B cell (primary cell): ENCODE measurements around the gene LRRC4B. TPM values are rescaled to one million over a fixed set of nuclear protein-coding genes. Genes with fewer than 3 reads are reported as not detected.
"Not testable (repeated sequence)": the region's sequence is repeated elsewhere in the genome, so short reads cannot be mapped to it uniquely, and the experiment has no call there.

Experiments
- ATAC-seq: fragments of 200-7000 bp; cut with Tn5 transposase; one replicate; pipeline ENCODE4 v1.10.0; 2021; ENCODE audit warnings: low read depth, mild to moderate bottlenecking, moderate number of reproducible peaks, moderate library complexity
- CTCF ChIA-PET: fragments of 350-600 bp; sonication (Branson Sonifier 250); formaldehyde crosslinking; loops from one replicate; lab custom pipeline; 2021; ENCODE audit warnings: antibody characterized with exemption, inconsistent platforms; lab: Charles Lee
- POLR2A ChIA-PET: fragments of 350-600 bp; sonication (Branson Sonifier 250); formaldehyde crosslinking; loops from one replicate; lab custom pipeline; 2021; ENCODE audit warnings: antibody characterized with exemption; lab: Charles Lee
- DNase-seq: peaks from one replicate; pipeline ENCODE4 v3.0.0; 2013
- H2AFZ ChIP-seq: 2 replicates; pipeline ENCODE4 v1.6.1; 2012; ENCODE audit warnings: mild to moderate bottlenecking, low read depth, low read length; ENCODE audit not compliant: insufficient read depth, poor library complexity, severe bottlenecking
- H3K27ac ChIP-seq, 2 donors: 1 replicate in 1 of 2; 2 replicates in 1 of 2; pipeline ENCODE4 v1.5.1; 2012 to 2013; ENCODE audit warnings: low read length in 2 of 2, mild to moderate bottlenecking in 2 of 2, moderate library complexity in 1 of 2
- H3K27me3 ChIP-seq, 4 experiments: fragments of 200-600 bp in 1 of 4; sonication (generic) in 1 of 4; replicated peaks in 1 of 4; 1 replicate in 2 of 4; 2 replicates in 2 of 4; pipeline versions ENCODE4 v1.6.1 to v1.7.0; 2013 to 2016; ENCODE audit warnings: low read length in 3 of 4, mild to moderate bottlenecking in 2 of 4, mixed read lengths in 1 of 4, moderate library complexity in 1 of 4; ENCODE audit not compliant: insufficient read depth in 4 of 4, control insufficient read depth in 3 of 4; ENCODE audit errors: control extremely low read depth in 1 of 4
- H3K36me3 ChIP-seq, 2 experiments: replicated peaks in 1 of 2; 1 replicate in 1 of 2; 2 replicates in 1 of 2; pipeline versions ENCODE4 v1.6.1 to v1.7.1; 2013; ENCODE audit warnings: low read length in 1 of 2; ENCODE audit not compliant: insufficient read depth in 2 of 2, control insufficient read depth in 1 of 2; ENCODE audit errors: control extremely low read depth in 1 of 2, extremely low read depth in 1 of 2
- H3K4me1 ChIP-seq, 2 donors: fragments of 200-600 bp in 1 of 2; sonication (generic) in 1 of 2; 1 replicate in 1 of 2; 2 replicates in 1 of 2; pipeline versions ENCODE4 v1.5.1 to v1.6.1; 2013 to 2017; ENCODE audit warnings: low read length in 2 of 2; ENCODE audit not compliant: control insufficient read depth in 2 of 2, insufficient read depth in 2 of 2
- H3K4me2 ChIP-seq: replicated peaks from 2 replicates; pipeline ENCODE3; 2012; ENCODE audit warnings: mild to moderate bottlenecking, low read depth, low read length; ENCODE audit not compliant: poor library complexity, severe bottlenecking
- H3K4me3 ChIP-seq, 5 experiments: fragments of 200-600 bp in 1 of 5; sonication (generic) in 1 of 5; 1 replicate in 3 of 5; 2 replicates in 2 of 5; pipeline versions ENCODE4 v1.5.1 to v1.7.0; 2011 to 2016; ENCODE audit warnings: low read length in 4 of 5, mild to moderate bottlenecking in 4 of 5, low read depth in 2 of 5, control low read depth in 1 of 5, moderate library complexity in 1 of 5; ENCODE audit not compliant: insufficient read depth in 1 of 5; ENCODE audit errors: control extremely low read depth in 1 of 5, extremely low read depth in 1 of 5
- H3K79me2 ChIP-seq: fragments of 200-600 bp; sonication (generic); one replicate; pipeline ENCODE4 v1.6.0; 2016; ENCODE audit warnings: low read length; ENCODE audit not compliant: control insufficient read depth, insufficient read depth
- H3K9ac ChIP-seq: fragments of 200-600 bp; sonication (generic); 2 replicates; pipeline ENCODE4 v1.6.1; 2017; ENCODE audit warnings: mild to moderate bottlenecking, low read length, moderate library complexity
- H3K9me3 ChIP-seq, 3 donors: one replicate each; pipeline versions ENCODE4 v1.6.1 to v1.7.1; 2013; ENCODE audit warnings: low read length in 2 of 3; ENCODE audit not compliant: control insufficient read depth in 2 of 3, insufficient read depth in 1 of 3; ENCODE audit errors: control extremely low read depth in 1 of 3
- H4K20me1 ChIP-seq: 2 replicates; pipeline ENCODE4 v1.6.0; 2012; ENCODE audit warnings: mild to moderate bottlenecking, low read length; ENCODE audit not compliant: insufficient read depth, control insufficient read depth, poor library complexity, severe bottlenecking
- H3K27ac Mint-ChIP-seq: one replicate; pipeline ENCODE4 v1.8.0; 2021; ENCODE audit warnings: mixed read lengths
- H3K27me3 Mint-ChIP-seq: one replicate; pipeline ENCODE4 v1.8.0; 2021; ENCODE audit warnings: mixed read lengths
- H3K4me1 Mint-ChIP-seq: one replicate; pipeline ENCODE4 v1.8.0; 2021; ENCODE audit warnings: mixed read lengths
- H3K4me3 Mint-ChIP-seq: one replicate; pipeline ENCODE4 v1.8.0; 2021; ENCODE audit warnings: mixed read lengths
- H3K9me3 Mint-ChIP-seq: one replicate; pipeline ENCODE4 v1.8.0; 2022; ENCODE audit warnings: mixed read lengths; ENCODE audit not compliant: insufficient read depth
- CTCF ChIP-seq: fragments of 200-600 bp; IDR thresholded peaks from one replicate; pipeline ENCODE4 v1.8.0; 2022; ENCODE audit warnings: antibody characterized with exemption, mild to moderate bottlenecking
- EZH2 ChIP-seq: IDR thresholded peaks from 2 replicates; pipeline ENCODE4 v1.6.1; 2012; ENCODE audit warnings: borderline replicate concordance, low read depth, mild to moderate bottlenecking, moderate library complexity, low read length; ENCODE audit not compliant: insufficient read depth, poor library complexity, severe bottlenecking
- WGBS: methylation state at CpG from one replicate; pipeline ENCODE4 v1.1.5; 2013; ENCODE audit warnings: missing lambda C conversion rate; ENCODE audit not compliant: insufficient coverage; 5-methylcytosine and 5-hydroxymethylcytosine counted together
- intact Hi-C: fragments of 100-400 bp; cut with micrococcal nuclease; formaldehyde crosslinking; loops from one replicate; pipeline ENCODE4 v1.10.0; 2022
- polyA plus RNA-seq: library from polyadenylated mRNA; depleted of rRNA; stranded (reverse); fragments of >200 nt; gene quantifications from 2 replicates; pipeline ENCODE4 v1.2.3, GENCODE V29; 2012
- total RNA-seq, 2 donors: library from RNA; stranded (reverse); fragments of 120-200 nt in 1 of 2; gene quantifications; 1 replicate in 1 of 2; 2 replicates in 1 of 2; pipeline versions ENCODE4 v1.2.3 to v1.2.4, GENCODE V29; 2013 to 2022

Gene LRRC4B
- total and polyA plus RNA-seq, 2 donors (not counting 1 experiment from before 2014, with no cell fraction given) = 0.03 TPM; not detected in 1

- DNase-seq (no peak), ATAC-seq (no peak)
- Mint-ChIP-seq H3K27ac (peak overlapping the region; percentile 94), H3K4me3 (peak overlapping the region; percentile 99), H3K4me1 (peaks cover 29% of the 10 kb centered on the region), H3K27me3 (no peaks in the 10 kb centered on the region), H3K9me3 (no peaks in the 10 kb centered on the region)
- CTCF ChIA-PET = no interaction called here
- POLR2A ChIA-PET = interaction anchor here (0.5 kb wide), 1 partner anchor 17 kb away, joined by 4 read pairs; no protein-coding TSS in a partner anchor
- H3K27me3 ChIP-seq = no peaks in the 10 kb centered on the region
- peaks cover 14 to 23% of the 10 kb centered on the region in 2 donors for H3K4me1 ChIP-seq
- WGBS = 87% methylated on average over 29 of the region's 29 CpGs
- peaks cover 0 to 11% (median 0%) of the 10 kb centered on the region in 3 donors for H3K9me3 ChIP-seq
- no peak overlapping the region for H2AFZ ChIP-seq
- H3K4me2 ChIP-seq = peak overlapping the region; percentile 99
- peak overlapping the region; percentile 48 to 90 for H3K27ac ChIP-seq
- no peak for TF ChIP-seq EZH2
- no peak for TF ChIP-seq CTCF
- H3K36me3 ChIP-seq = peaks cover 0 to 29% of the 10 kb centered on the region in 2 experiments
- H3K9ac ChIP-seq = no peak overlapping the region
- intact Hi-C loops = loop anchor here (1.0 kb wide), 2 partner anchors 15 to 60 kb away; no protein-coding TSS in a partner anchor
- peaks cover 41% of the 10 kb centered on the region for H3K79me2 ChIP-seq
- H4K20me1 ChIP-seq = peaks cover 38% of the 10 kb centered on the region
- peak overlapping the region in 1 of 5 experiments; percentile 98 for H3K4me3 ChIP-seq
Measured at GRCh38 chr19:50475736-50476223, 92.5 kb downstream of the LRRC4B start.

GRCh38 chr19:50475101-50475568, 93.1 kb downstream of the LRRC4B start:
- no peaks in the 10 kb centered on the region for H3K9me3 Mint-ChIP-seq
- H3K4me2 ChIP-seq = no peak overlapping the region
- intact Hi-C loops = no loop called here
- DNase-seq (no peak), ATAC-seq (no peak)
- H3K9me3 ChIP-seq = peaks cover 0 to 11% (median 0%) of the 10 kb centered on the region in 3 donors
- H3K36me3 ChIP-seq = peaks cover 0 to 23% of the 10 kb centered on the region in 2 experiments
- no peaks in the 10 kb centered on the region for H3K27me3 Mint-ChIP-seq
- TF ChIP-seq EZH2 (no peak), CTCF (no peak)
- H3K4me1 Mint-ChIP-seq = peaks cover 29% of the 10 kb centered on the region
- WGBS = 92% methylated on average over 12 of the region's 12 CpGs
- H3K27me3 ChIP-seq = no peaks in the 10 kb centered on the region
- H2AFZ ChIP-seq = no peak overlapping the region
- ChIA-PET CTCF (interaction anchor here (1.8 kb wide), 1 partner anchor 13 kb away, joined by 8 read pairs; no protein-coding TSS in a partner anchor), POLR2A (interaction anchor here (0.5 kb wide), 1 partner anchor 16 kb away, joined by 4 read pairs; no protein-coding TSS in a partner anchor)
- peaks cover 35% of the 10 kb centered on the region for H3K79me2 ChIP-seq
- H3K4me1 ChIP-seq = peaks cover 14 to 23% of the 10 kb centered on the region in 2 donors
- H3K4me3 Mint-ChIP-seq = peak overlapping the region; percentile 64
- no peak overlapping the region for H3K9ac ChIP-seq
- no peak overlapping the region for H3K4me3 ChIP-seq
- H3K27ac Mint-ChIP-seq = peak overlapping the region; percentile 94
- H3K27ac ChIP-seq = no peak overlapping the region
- peaks cover 32% of the 10 kb centered on the region for H4K20me1 ChIP-seq

GRCh38 chr19:50473336-50473735, 94.9 kb downstream of the LRRC4B start:
- Histone ChIP-seq H3K79me2 (peaks cover 17% of the 10 kb centered on the region), H4K20me1 (peaks cover 14% of the 10 kb centered on the region), H3K9me3 (peaks cover 0 to 11% (median 0%) of the 10 kb centered on the region in 3 donors), H3K4me1 (peaks cover 14 to 20% of the 10 kb centered on the region in 2 donors)
- H3K9ac ChIP-seq, H3K27ac Mint-ChIP-seq, H3K27me3 ChIP-seq, H2AFZ ChIP-seq, POLR2A ChIA-PET, H3K4me3 ChIP-seq, H3K27ac ChIP-seq, DNase-seq, H3K9me3 Mint-ChIP-seq, H3K4me2 ChIP-seq, intact Hi-C loops, ATAC-seq, H3K4me3 Mint-ChIP-seq, H3K27me3 Mint-ChIP-seq, H3K36me3 ChIP-seq: not testable (repeated sequence)
- CTCF ChIA-PET = interaction anchor here (0.7 to 1.8 kb wide), 3 partner anchors 11 to 114 kb away, joined by 3 to 8 read pairs (median 4); no protein-coding TSS in a partner anchor
- peaks cover 23% of the 10 kb centered on the region for H3K4me1 Mint-ChIP-seq
- WGBS = 67% methylated on average over 1 of the region's 3 CpGs
